ENCODE measurements around the gene MECP2. TPM values are rescaled to one million over a fixed set of nuclear protein-coding genes. Genes with fewer than 3 reads are reported as not detected.

MECP2 gene
- total RNA-seq, 1 donor from 2014 or later, result 21.1 TPM

DNA sequence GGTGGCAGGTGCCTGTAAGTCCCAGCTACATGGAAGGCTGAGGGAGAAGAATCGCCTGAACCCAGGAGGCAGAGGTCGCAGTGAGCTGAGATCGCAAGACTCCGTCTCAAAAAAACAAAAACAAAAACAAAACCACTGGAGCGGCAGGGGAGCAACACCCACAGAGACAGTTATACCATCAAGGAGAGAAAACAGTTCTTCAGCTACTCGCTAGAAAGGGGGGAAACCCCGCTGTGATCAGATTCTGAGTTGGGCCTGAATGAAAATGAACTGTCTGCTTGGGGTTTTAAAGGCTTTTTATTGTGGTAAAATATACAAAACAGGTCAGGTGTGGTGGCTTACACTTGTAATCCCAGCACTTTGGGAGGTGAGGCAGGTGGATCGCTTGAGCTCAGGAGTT is 61.0 kb downstream of the MECP2 start:
- TF ChIP-seq, protein P1, sequence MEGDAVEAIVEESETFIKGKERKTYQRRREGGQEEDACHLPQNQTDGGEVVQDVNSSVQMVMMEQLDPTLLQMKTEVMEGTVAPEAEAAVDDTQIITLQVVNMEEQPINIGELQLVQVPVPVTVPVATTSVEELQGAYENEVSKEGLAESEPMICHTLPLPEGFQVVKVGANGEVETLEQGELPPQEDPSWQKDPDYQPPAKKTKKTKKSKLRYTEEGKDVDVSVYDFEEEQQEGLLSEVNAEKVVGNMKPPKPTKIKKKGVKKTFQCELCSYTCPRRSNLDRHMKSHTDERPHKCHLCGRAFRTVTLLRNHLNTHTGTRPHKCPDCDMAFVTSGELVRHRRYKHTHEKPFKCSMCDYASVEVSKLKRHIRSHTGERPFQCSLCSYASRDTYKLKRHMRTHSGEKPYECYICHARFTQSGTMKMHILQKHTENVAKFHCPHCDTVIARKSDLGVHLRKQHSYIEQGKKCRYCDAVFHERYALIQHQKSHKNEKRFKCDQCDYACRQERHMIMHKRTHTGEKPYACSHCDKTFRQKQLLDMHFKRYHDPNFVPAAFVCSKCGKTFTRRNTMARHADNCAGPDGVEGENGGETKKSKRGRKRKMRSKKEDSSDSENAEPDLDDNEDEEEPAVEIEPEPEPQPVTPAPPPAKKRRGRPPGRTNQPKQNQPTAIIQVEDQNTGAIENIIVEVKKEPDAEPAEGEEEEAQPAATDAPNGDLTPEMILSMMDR (IDR thresholded peaks at IDR 0.05; ENCODE audit: insufficient read depth, low read length, severe bottlenecking), result no peak
- DNase-seq (ENCODE audit: low read depth) (no peak), FAIRE-seq (no peak)
- no peak overlapping the region for H3K4me3 ChIP-seq (ENCODE audit: low read depth, low read length)
- H3K27me3 ChIP-seq (ENCODE audit: control insufficient read depth, insufficient read depth, low read length), result no peaks in the 10 kb centered on the region
- H3K36me3 ChIP-seq (ENCODE audit: control insufficient read depth, insufficient read depth, low read length), result peaks cover 3% of the 10 kb centered on the region

DNA sequence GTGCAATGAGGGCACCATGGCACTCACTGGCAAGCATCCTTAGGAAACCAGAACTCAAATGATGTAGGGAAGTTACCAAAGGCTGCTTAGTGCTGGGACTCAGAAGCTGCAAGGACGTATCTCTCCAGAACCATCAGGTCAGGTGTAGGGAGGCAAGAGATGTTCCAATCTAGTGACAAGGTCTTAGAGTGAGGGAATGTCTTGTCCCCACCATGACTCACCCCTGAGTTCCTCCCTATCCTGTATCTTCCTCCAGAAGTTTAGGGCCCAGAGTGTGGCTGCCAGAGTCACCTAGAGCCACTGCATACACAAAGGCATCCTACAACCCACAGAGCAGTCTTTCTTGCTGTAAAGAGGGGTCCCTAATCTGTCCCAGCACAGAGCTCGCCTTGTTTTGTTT is 63.7 kb downstream of the MECP2 start:
- no peak for DNase-seq (ENCODE audit: low read depth)
- H3K36me3 ChIP-seq (ENCODE audit: control insufficient read depth, insufficient read depth, low read length), result peaks cover 6% of the 10 kb centered on the region
- peak; percentile 43 for FAIRE-seq

DNA sequence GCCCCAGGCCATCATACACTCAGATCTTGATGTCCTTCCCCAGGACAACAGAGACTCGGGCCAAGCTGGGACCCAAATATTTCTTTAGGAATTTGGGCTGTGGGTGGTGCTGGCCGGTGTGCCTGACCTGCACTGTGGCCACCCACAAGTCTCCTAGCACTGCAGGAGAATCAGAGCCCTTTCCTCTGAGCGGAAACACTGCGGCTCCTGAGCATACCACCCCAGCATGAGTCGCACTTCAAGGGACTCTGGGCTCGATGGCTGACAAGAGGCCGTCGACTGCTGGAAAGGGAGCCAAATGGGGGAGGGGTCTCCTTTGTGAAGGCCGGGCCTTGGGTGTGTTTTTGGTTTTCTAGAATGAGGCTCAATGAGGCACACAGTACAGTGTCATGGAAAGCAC is 64.9 kb downstream of the MECP2 start:
- TF ChIP-seq, protein P1 (IDR thresholded peaks at IDR 0.05; ENCODE audit: insufficient read depth, low read length, severe bottlenecking), result no peak
- no peaks in the 10 kb centered on the region for H3K27me3 ChIP-seq (ENCODE audit: control insufficient read depth, insufficient read depth, low read length)
- H3K36me3 ChIP-seq (ENCODE audit: control insufficient read depth, insufficient read depth, low read length), result peaks cover 6% of the 10 kb centered on the region
- no peak overlapping the region for H3K4me3 ChIP-seq (ENCODE audit: low read depth, low read length)
- no peak for FAIRE-seq
- no peak for DNase-seq (ENCODE audit: low read depth)

More for the DNA sequence above, 63.7 kb downstream of the MECP2 start:
- Histone ChIP-seq H3K27me3 (ENCODE audit: control insufficient read depth, insufficient read depth, low read length) (no peaks in the 10 kb centered on the region), H3K4me3 (ENCODE audit: low read depth, low read length) (no peak overlapping the region)
- TF ChIP-seq, protein P1 (IDR thresholded peaks at IDR 0.05; ENCODE audit: insufficient read depth, low read length, severe bottlenecking), result no peak

DNA sequence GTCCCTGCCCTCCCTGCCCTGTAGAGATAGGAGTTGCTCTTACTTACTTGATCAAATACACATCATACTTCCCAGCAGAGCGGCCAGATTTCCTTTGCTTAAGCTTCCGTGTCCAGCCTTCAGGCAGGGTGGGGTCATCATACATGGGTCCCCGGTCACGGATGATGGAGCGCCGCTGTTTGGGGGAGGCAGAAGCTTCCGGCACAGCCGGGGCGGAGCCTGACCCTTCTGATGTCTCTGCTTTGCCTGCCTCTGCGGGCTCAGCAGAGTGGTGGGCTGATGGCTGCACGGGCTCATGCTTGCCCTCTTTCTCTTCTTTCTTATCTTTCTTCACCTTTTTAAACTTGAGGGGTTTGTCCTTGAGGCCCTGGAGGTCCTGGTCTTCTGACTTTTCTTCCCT is 65.4 kb downstream of the MECP2 start:
- H3K4me3 ChIP-seq (ENCODE audit: low read depth, low read length), result no peak overlapping the region
- DNase-seq (ENCODE audit: low read depth) (no peak), FAIRE-seq (no peak)
- H3K27me3 ChIP-seq (ENCODE audit: control insufficient read depth, insufficient read depth, low read length), result no peaks in the 10 kb centered on the region
- H3K36me3 ChIP-seq (ENCODE audit: control insufficient read depth, insufficient read depth, low read length), result peaks cover 6% of the 10 kb centered on the region
- TF ChIP-seq, protein P1 (IDR thresholded peaks at IDR 0.05; ENCODE audit: insufficient read depth, low read length, severe bottlenecking), result no peak

DNA sequence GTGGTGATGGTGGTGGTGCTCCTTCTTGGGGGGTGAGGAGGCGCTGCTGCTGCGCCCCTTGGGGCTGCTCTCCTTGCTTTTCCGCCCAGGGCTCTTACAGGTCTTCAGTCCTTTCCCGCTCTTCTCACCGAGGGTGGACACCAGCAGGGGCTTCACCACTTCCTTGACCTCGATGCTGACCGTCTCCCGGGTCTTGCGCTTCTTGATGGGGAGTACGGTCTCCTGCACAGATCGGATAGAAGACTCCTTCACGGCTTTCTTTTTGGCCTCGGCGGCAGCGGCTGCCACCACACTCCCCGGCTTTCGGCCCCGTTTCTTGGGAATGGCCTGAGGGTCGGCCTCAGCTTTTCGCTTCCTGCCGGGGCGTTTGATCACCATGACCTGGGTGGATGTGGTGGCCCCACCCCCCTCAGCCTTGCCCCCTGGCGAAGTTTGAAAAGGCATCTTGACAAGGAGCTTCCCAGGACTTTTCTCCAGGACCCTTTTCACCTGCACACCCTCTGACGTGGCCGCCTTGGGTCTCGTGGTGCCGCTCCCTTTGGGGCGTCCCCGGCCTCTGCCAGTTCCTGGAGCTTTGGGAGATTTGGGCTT is 66.7 kb downstream of the MECP2 start:
- H3K4me3 ChIP-seq (ENCODE audit: low read depth, low read length), result no peak overlapping the region
- H3K27me3 ChIP-seq (ENCODE audit: control insufficient read depth, insufficient read depth, low read length), result no peaks in the 10 kb centered on the region
- FAIRE-seq, result no peak
- TF ChIP-seq, protein P1 (IDR thresholded peaks at IDR 0.05; ENCODE audit: insufficient read depth, low read length, severe bottlenecking), result no peak
- DNase-seq (ENCODE audit: low read depth), result no peak
- H3K36me3 ChIP-seq (ENCODE audit: control insufficient read depth, insufficient read depth, low read length), result peaks cover 6% of the 10 kb centered on the region

DNA sequence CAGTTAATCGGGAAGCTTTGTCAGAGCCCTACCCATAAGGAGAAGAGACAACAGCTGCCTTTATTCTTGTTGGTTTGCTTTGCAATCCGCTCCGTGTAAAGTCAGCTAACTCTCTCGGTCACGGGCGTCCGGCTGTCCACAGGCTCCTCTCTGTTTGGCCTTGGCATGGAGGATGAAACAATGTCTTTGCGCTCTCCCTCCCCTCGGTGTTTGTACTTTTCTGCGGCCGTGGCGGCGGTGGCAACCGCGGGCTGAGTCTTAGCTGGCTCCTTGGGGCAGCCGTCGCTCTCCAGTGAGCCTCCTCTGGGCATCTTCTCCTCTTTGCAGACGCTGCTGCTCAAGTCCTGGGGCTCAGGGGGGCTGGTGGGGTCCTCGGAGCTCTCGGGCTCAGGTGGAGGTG is 67.3 kb downstream of the MECP2 start:
- no peak overlapping the region for H3K4me3 ChIP-seq (ENCODE audit: low read depth, low read length)
- no peak for FAIRE-seq
- peaks cover 6% of the 10 kb centered on the region for H3K36me3 ChIP-seq (ENCODE audit: control insufficient read depth, insufficient read depth, low read length)
- TF ChIP-seq, protein P1 (IDR thresholded peaks at IDR 0.05; ENCODE audit: insufficient read depth, low read length, severe bottlenecking), result no peak
- DNase-seq (ENCODE audit: low read depth), result no peak
- no peaks in the 10 kb centered on the region for H3K27me3 ChIP-seq (ENCODE audit: control insufficient read depth, insufficient read depth, low read length)
